Right atrium auricular region (tissue), 2 donors: Measurements from ENCODE around the gene FIZ1. TPM values are rescaled to one million over a fixed set of nuclear protein-coding genes. Genes with fewer than 3 reads are reported as not detected.

ENCODE experiments used
- DNase-seq: peaks from one replicate; pipeline ENCODE4 v3.0.0-alpha.2; 2019; ENCODE audit warnings: low spot score
- H3K27ac ChIP-seq, 2 donors: fragments of 200-600 bp; sonication (generic); 1 replicate in 1 of 2; 2 replicates in 1 of 2; pipeline ENCODE4 v1.5.1; 2016 to 2019
- H3K27me3 ChIP-seq, 2 donors: fragments of 200-600 bp; sonication (generic); one replicate each; pipeline versions ENCODE4 v1.5.1 to v1.6.0; 2017 to 2019
- H3K36me3 ChIP-seq: fragments of 200-600 bp; sonication (generic); one replicate; pipeline ENCODE4 v1.5.1; 2016
- H3K4me1 ChIP-seq, 2 donors: fragments of 200-600 bp; sonication (generic); one replicate each; pipeline versions ENCODE4 v1.5.1 to v1.6.0; 2017 to 2019
- H3K4me3 ChIP-seq, 2 donors: fragments of 200-600 bp; sonication (generic); 1 replicate in 1 of 2; 2 replicates in 1 of 2; pipeline ENCODE4 v1.5.1; 2017 to 2019; ENCODE audit warnings: mild to moderate bottlenecking in 1 of 2, moderate library complexity in 1 of 2
- H3K9me3 ChIP-seq, 2 donors: fragments of 200-600 bp; sonication (generic); one replicate each; pipeline ENCODE4 v1.5.1; 2019
- CTCF ChIP-seq, 2 donors: fragments of 200-600 bp; sonication (generic); IDR thresholded peaks; one replicate each; pipeline ENCODE4 v1.5.1; 2019; ENCODE audit warnings: antibody characterized with exemption in 2 of 2
- total RNA-seq, 2 donors: library from RNA; depleted of rRNA; stranded (reverse); fragments of >200 nt; gene quantifications; one replicate each; pipeline ENCODE4 v1.1.0, GENCODE V29; 2016

Gene FIZ1
- total RNA-seq, 2 donors from 2014 or later = 9.2 to 12.2 TPM

- H3K27ac ChIP-seq = peak overlapping the region; percentile 99
- no peak for TF ChIP-seq CTCF (IDR thresholded peaks at IDR 0.05)
- H3K36me3 ChIP-seq = peaks cover 7% of the 10 kb centered on the region
- no peaks in the 10 kb centered on the region for H3K9me3 ChIP-seq
- no peaks in the 10 kb centered on the region for H3K27me3 ChIP-seq
- H3K4me3 ChIP-seq = peak overlapping the region; percentile 77 to 82
- peaks cover 0 to 20% of the 10 kb centered on the region in 2 donors for H3K4me1 ChIP-seq
- DNase-seq = peak; percentile 92
Observed at GRCh38 chr19:55598719-55599467, 424 bp downstream of the FIZ1 start.

DNA sequence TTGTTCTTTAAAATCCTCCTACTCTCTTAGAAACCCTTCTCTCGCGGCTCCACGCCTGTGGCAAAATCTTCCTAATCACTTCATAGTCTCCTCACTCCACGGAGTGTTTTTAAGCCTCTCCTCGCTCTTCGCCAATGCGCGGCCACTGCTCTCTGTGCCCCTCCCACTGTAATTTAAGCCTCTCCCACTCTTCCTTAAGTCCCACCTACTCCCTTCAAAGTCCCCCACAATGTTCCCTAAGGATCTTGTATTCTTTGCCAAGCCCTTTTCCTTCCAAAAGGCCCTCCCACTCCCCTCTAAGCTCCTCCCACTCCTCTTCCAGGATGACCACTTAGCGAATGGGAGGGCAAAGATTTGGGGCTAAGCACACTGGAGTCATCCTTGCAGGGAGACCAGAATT lies 1.3 kb downstream of the FIZ1 start:
- peaks cover 7% of the 10 kb centered on the region for H3K36me3 ChIP-seq

DNA sequence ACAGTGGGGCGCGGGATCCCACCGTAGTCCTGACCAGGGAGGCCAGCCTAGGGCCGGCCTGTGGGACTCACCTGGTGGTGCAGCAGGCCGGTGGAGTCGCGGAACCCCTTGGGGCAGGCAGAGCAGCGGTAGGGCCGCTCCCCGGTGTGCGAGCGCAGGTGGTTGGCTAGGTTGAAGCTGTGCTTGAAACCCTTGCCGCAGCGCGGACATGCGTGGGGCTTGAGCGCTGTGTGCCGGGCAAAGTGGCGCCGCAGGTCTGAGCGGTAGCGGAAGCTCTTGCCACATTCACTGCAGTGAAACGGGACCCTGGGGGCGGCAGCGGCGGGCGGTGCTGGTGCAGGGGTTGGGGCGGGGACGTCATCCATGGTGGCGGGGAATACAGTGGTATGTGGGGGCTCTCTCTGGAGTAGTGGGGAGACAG lies 1.8 kb downstream of the FIZ1 start:
- no peak for TF ChIP-seq CTCF (IDR thresholded peaks at IDR 0.05)
- Histone ChIP-seq H3K9me3 (no peaks in the 10 kb centered on the region), H3K4me1 (peaks cover 0 to 20% of the 10 kb centered on the region in 2 donors), H3K27me3 (no peaks in the 10 kb centered on the region), H3K27ac (no peak overlapping the region), H3K36me3 (peaks cover 7% of the 10 kb centered on the region), H3K4me3 (no peak overlapping the region)
- DNase-seq = no peak

More for the DNA sequence above, 1.3 kb downstream of the FIZ1 start:
- Histone ChIP-seq H3K27me3 (no peaks in the 10 kb centered on the region), H3K4me3 (no peak overlapping the region), H3K4me1 (peaks cover 0 to 20% of the 10 kb centered on the region in 2 donors), H3K27ac (peak overlapping the region in 1 of 2 donors; percentile 99), H3K9me3 (no peaks in the 10 kb centered on the region)
- DNase-seq = no peak
- no peak for TF ChIP-seq CTCF (IDR thresholded peaks at IDR 0.05)

- H3K9me3 ChIP-seq = no peaks in the 10 kb centered on the region
- H3K4me1 ChIP-seq = peaks cover 0 to 18% of the 10 kb centered on the region in 2 donors
- DNase-seq = no peak
- peaks cover 16% of the 10 kb centered on the region for H3K36me3 ChIP-seq
- H3K4me3 ChIP-seq = no peak overlapping the region
- H3K27ac ChIP-seq = peak overlapping the region in 1 of 2 donors; percentile 64
- H3K27me3 ChIP-seq = no peaks in the 10 kb centered on the region
- TF ChIP-seq CTCF (IDR thresholded peaks at IDR 0.05) = no peak
Observed at GRCh38 chr19:55596304-55596703, 3.0 kb downstream of the FIZ1 start.

DNA sequence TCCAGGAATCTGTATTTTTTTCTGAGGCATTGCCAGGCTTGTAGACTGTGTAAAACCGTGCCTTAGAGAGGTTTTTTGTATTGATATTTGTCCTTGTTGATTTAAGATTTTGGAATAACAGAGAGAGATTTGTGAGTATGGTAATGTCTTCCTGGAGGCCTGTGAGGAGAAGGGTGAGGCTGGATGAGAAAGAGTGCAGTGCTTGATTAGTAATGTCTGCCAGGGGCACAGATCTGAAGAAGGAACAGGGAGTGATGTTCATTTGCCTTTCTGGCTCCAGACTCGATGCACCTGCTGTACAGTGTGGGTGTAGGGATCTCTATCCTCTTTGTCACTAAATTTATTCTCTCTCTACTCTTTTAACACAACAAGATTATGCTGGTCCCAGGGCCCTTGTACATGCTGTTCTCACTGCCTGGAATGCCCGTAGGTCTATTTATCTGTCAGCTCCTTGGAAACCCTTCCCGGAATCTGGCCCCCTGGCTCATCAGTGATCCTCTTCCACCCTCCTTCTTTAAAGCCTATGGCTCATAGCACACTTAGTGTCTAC lies 4.2 kb downstream of the FIZ1 start:
- H3K36me3 ChIP-seq = peaks cover 16% of the 10 kb centered on the region
- peaks cover 0 to 10% of the 10 kb centered on the region in 2 donors for H3K4me1 ChIP-seq
- no peaks in the 10 kb centered on the region for H3K27me3 ChIP-seq
- no peak for TF ChIP-seq CTCF (IDR thresholded peaks at IDR 0.05)
- peak overlapping the region; percentile 24 to 77 for H3K27ac ChIP-seq
- H3K4me3 ChIP-seq = no peak overlapping the region
- no peak for DNase-seq
- H3K9me3 ChIP-seq = no peaks in the 10 kb centered on the region
